SH-SY5Y (cell line): ENCODE measurements around the gene OAT.
A peak's percentile ranks its signal among the peaks of the same experiment; 100 is the strongest.

Experiments
- GATA2 ChIP-seq: IDR thresholded peaks from 2 replicates; pipeline ENCODE4 v1.6.1; 2011; ENCODE audit warnings: mild to moderate bottlenecking, low read depth, low read length
- GATA3 ChIP-seq: IDR thresholded peaks from 2 replicates; pipeline ENCODE4 v1.6.1; 2011; ENCODE audit warnings: low read depth, mild to moderate bottlenecking, low read length, moderate library complexity

GRCh38 chr10:124409696-124410095 is 9.0 kb downstream of the OAT start:
- TF ChIP-seq GATA3 (peak; percentile 84), GATA2 (0 out of 2 replicates have a peak, but pooled peaks have one; percentile 21)
